Lower leg skin (tissue), 3 donors: Measurements from ENCODE around the gene SLC1A7.

Experiments
- POLR2A ChIP-seq, 2 donors: fragments of 450-650 bp; IDR thresholded peaks; one replicate each; pipeline ENCODE4 v1.6.1; 2016 to 2017; ENCODE audit warnings: antibody characterized with exemption in 2 of 2, mild to moderate bottlenecking in 1 of 2, moderate library complexity in 1 of 2
- TF ChIP-seq, protein P1 (sequence below), 3 donors: fragments of 450-650 bp; IDR thresholded peaks; one replicate each; pipeline ENCODE4 v1.5.1; 2016; ENCODE audit warnings: antibody characterized with exemption in 3 of 3, mild to moderate bottlenecking in 3 of 3, moderate library complexity in 2 of 3

- TF ChIP-seq, protein P1, sequence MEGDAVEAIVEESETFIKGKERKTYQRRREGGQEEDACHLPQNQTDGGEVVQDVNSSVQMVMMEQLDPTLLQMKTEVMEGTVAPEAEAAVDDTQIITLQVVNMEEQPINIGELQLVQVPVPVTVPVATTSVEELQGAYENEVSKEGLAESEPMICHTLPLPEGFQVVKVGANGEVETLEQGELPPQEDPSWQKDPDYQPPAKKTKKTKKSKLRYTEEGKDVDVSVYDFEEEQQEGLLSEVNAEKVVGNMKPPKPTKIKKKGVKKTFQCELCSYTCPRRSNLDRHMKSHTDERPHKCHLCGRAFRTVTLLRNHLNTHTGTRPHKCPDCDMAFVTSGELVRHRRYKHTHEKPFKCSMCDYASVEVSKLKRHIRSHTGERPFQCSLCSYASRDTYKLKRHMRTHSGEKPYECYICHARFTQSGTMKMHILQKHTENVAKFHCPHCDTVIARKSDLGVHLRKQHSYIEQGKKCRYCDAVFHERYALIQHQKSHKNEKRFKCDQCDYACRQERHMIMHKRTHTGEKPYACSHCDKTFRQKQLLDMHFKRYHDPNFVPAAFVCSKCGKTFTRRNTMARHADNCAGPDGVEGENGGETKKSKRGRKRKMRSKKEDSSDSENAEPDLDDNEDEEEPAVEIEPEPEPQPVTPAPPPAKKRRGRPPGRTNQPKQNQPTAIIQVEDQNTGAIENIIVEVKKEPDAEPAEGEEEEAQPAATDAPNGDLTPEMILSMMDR (IDR thresholded peaks at IDR 0.05): no peak
- TF ChIP-seq POLR2A (IDR thresholded peaks at IDR 0.05): no peak
Measured at GRCh38 chr1:53189061-53189460, 46.6 kb upstream of the SLC1A7 start.
